Right renal cortex interstitium (tissue), 3 donors: Measurements from ENCODE around the gene RALGPS1. TPM values are rescaled to one million over a fixed set of nuclear protein-coding genes. Genes with fewer than 3 reads are reported as not detected.

Experiments
- DNase-seq, 3 donors: peaks; one replicate each; pipeline ENCODE4 v3.0.0-alpha.2; 2013; ENCODE audit warnings: low read depth in 3 of 3, low spot score in 2 of 3
- polyA plus RNA-seq, 3 donors: library from polyadenylated mRNA; unstranded; fragments of 120-200 nt; gene quantifications; one replicate each; pipeline ENCODE4 v1.2.1, GENCODE V29; 2013; ENCODE audit not compliant: insufficient read length in 3 of 3

RALGPS1 gene, protein sequence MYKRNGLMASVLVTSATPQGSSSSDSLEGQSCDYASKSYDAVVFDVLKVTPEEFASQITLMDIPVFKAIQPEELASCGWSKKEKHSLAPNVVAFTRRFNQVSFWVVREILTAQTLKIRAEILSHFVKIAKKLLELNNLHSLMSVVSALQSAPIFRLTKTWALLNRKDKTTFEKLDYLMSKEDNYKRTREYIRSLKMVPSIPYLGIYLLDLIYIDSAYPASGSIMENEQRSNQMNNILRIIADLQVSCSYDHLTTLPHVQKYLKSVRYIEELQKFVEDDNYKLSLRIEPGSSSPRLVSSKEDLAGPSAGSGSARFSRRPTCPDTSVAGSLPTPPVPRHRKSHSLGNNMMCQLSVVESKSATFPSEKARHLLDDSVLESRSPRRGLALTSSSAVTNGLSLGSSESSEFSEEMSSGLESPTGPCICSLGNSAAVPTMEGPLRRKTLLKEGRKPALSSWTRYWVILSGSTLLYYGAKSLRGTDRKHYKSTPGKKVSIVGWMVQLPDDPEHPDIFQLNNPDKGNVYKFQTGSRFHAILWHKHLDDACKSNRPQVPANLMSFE
- 10 to 100 TPM; 20.2 to 21.0 (median 20.6) TPM for polyA plus RNA-seq

DNA sequence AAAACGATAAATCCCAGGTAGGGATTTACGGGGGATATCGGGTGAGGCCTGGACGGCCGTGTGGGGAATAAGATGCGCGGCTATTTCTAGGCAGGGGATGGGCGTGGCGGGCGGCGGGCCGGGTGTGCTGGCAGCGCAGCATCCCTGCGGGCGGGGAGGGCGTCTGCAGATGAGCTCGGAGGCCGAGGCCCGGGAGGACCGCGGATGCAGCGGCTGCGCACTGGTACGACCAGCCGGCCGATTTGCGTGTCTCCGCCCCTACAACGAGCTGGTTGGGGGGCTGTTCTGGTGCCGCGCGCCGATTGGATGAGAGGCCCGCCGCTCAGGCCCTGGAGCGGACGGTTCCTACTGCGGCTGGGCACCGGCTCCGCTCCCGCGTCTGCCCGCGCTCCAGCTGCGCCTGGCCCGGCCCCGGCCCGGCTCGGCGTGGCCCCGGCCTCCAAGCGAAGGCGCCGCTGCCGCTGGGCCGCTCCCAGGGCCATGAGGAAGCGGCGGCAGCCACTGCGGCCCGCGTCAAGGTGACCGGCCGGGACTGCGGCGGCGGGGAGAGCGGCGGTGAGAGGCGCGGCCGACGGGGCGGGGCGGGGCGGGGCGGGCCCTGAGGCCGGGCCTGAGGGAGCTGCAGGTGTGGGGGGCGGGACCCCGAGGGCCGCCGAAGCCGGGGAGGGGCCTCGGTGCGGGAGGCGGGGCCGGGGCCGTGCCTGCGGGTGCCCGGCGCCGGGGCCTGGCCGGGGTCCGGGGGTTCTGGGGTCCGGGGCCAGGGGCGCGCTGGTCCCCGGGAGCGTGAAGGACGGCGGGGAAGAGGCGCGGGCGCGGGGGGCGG lies at the start of gene RALGPS1:
TSS of gene RALGPS1 (plus strand) at position 325 of the 823 bp plus-strand sequence. CDS start 47,508 bp downstream, outside the sequence.
- DNase-seq, result peak; percentile 54 to 85 (median 60)

DNA sequence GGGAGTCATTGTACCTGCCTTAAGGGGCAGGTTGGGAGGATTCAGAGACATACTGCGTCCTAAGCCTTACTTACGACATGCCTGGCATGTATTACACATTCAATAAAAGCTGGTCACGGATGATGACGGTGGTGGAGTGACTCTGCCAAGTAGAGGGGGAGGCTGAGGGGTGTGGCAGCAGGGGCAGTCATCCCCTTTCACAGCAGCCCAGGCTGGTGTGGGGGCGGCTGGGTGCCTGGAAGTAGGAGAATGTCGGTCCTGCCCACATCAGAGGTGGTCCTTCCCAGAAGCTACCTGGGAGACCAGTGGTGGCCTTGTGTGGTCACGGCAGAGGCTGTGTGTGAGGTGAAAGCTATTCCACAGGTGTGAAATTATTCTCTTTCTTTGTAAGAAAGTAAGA lies 45.2 kb upstream of the RALGPS1 start:
- no peak for DNase-seq

DNA sequence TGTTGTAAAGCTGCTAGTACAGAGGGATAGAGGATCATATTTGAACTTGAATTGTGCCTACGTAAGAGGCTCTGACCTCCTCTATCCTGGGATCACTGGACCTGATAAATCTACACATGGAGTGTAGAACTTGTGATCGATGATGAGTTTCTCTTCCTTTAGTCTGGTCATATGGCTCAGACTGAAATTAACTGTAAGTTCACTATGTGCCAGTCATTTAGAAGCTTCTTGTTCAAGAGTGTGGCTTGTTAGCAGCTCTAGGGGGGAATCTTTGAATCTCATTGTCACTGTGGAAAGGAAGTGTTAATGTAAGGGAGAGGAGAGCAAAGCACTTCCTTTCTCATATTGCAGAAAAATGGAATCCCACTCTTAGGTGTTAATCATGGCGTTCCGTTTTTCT lies 42.1 kb upstream of the RALGPS1 start:
- DNase-seq, result no peak

DNA sequence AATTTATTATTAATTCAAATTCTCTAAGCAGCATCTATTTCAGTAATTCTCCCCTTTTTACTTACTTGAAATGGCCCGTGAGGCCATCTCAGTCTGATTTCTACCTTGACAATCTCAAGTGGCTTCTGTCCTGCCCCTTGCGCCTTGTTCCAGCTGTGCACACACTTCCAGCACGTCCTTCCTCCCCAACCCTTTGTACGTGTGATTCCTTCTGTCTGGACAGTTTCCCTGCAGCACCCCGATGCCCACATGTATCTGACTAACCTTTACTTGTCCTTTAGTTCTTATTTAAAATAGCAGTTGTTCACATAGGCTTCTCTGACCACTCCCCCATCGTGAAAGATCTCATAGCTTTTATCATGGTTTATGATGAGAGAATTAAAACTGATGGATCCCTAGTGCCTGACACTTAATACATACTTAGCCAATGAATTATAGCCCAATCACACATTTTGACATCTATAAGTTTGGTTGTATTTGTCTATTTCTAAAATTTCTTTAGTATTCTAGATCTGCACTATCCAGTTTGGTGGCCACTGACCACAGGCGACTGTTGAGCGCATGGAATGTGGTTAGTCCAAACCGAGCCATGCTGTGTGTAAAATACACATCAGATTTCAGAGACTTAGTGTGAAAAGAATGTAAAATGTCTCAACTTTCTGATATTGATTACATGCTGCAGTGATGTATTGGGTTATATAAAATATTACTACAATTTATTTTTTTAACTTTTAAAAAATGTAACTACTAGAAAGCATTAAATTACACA lies 39.9 kb upstream of the RALGPS1 start:
- DNase-seq, result no peak

DNA sequence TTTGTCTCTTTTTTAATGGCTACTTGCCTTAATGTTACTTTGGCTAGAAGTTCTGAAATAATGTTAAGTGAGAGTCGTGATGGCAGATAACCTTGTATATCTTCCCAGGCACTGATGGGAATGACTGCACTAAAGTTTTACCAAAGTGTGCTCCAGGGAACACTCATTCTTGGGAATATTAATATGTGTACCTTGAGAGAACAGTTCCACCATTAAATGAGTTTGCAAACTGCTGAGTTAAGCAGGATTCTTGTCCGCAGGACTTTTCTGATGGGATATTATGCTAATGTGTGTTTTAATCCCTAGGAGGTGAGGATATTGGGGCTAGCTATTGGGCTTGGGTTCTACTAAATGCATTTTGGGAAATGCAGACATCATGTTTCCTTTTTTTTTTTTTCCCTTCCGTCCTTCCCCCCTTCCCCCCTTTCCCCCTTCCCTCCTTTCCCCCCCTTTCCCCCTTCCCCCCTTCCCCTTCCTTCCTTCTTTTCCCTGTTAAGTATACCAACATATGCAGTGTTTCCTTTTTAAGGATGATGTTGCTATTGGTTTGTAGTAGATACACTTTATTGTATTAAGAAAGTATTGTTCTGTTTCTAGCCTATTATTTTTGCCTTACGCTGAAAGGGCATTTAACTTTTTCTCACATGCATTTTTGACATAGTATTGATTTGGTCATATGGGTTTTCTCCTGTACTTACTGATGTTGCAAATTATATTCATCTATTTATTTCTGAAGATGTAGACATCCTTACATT lies 38.6 kb upstream of the RALGPS1 start:
- no peak for DNase-seq

DNA sequence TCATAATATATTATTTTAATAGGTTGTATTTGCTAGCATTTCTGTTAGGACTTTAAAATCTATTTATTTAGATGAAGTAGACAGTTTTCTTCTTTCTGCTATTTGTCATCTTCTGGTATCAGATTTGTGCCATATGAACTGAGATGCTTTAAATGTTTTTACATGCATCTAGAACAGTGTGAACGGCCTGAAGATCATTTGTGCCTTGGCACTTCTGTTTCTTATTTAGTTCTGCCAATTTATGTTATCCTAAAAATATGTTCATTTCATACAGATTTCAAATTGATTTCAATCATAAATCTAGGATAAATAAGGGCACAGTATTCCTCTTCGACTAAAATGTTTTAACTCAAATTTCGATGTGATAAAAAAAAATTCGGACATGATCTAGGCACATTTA lies 38.1 kb upstream of the RALGPS1 start:
- no peak for DNase-seq

DNA sequence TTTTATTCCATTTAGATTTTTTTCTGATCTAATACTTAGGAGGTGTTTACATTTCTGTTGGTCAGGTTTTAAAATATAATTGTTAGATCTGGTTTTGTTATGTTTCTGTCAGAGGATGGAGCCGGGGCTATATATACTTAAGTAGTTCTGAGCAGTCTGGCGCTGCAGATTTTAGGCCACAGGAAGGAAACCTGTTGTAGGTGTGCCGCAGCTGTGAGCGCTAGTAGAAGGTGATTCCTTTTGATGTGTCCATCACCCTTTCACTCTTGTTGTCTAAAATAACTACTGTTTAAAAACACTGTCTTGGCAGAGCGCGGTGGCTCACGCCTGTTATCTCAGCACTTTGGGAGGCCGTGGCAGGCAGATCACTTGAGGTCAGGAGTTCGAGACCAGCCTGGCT lies 37.2 kb upstream of the RALGPS1 start:
- DNase-seq, result no peak

DNA sequence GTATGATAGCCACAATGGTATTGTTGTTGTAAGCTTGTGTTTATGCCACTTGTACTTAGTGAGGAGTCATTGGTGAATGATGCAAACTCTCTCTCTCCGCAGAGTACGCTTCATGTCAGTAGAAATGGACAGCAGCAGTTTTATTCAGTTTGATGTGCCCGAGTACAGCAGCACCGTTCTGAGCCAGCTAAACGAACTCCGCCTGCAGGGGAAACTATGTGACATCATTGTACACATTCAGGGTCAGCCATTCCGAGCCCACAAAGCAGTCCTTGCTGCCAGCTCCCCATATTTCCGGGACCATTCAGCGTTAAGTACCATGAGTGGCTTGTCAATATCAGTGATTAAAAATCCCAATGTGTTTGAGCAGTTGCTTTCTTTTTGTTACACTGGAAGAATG lies 35.3 kb upstream of the RALGPS1 start:
- DNase-seq, result no peak

DNA sequence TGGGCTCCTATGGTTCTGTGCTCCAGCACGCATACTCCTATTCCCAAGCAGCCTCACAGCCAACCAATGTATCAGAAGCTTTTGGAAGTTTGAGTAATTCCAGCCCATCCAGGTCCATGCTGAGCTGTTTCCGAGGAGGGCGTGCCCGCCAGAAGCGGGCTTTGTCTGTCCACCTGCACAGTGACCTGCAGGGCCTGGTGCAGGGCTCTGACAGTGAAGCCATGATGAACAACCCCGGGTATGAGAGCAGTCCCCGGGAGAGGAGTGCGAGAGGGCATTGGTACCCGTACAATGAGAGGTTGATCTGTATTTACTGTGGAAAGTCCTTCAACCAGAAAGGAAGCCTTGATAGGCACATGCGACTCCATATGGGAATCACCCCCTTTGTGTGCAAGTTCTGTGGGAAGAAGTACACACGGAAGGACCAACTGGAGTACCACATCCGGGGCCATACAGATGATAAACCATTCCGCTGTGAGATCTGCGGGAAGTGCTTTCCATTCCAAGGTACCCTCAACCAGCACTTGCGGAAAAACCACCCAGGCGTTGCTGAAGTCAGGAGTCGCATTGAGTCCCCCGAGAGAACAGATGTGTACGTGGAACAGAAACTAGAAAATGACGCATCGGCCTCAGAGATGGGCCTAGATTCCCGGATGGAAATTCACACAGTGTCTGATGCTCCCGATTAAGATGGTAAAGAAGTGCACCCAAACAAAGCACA lies 34.2 kb upstream of the RALGPS1 start:
- DNase-seq, result no peak

DNA sequence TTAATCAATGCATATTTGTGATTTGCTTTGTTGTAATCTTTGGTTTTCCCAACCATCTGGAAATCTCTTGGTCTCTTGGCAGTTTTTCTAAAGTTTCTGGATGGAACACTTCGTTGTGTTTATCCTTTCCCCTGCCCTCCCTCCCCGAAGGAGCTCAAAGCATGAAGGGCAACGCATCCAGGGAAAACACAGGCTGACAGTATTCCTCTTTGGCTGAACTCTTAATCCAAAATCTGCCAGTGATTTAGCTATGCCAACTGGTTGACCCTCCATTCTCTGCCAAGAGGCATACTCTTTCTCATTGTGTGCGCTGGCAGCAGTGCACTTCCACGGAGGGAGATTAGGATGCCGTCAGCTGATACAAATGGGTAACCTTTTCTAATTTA lies 33.6 kb upstream of the RALGPS1 start:
- DNase-seq, result no peak

DNA sequence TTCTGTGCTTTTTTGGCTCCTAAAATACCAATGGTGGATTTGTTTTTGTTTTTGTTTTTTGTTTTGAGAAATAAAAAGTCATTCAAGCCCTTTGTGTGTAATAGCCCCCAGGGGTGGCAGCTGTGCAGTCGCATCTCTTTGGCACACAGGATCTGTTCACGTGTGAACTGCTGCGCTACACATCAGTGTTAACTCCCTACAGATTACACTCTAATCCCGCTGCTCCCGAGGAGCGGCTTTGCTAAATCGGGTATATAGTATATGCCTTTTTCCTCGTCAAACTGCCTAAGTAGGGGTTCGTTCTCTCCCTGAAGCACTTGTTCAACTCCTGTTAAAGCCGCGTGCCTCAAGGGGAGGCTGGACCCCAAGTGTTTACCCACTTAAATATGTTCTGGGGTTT lies 31.8 kb upstream of the RALGPS1 start:
- DNase-seq, result no peak

DNA sequence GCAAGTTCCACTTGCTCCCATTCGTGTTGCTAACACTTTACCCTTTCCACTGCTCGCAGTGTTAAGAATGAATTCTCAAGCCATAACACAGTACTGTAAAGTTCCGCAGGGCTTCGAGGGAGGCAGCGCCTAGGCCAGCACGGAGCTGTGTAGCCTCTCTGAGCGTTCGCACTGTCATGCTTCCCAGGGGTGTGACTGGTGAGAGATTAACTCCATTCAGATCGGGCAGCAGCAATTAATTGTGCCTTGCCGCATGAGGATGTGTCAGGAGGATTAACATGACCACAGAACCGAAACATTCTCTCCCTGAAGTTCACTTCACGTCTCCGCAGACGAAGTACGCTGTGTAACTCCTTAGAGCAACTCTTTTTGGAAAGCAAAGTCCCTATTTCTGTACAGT lies 30.9 kb upstream of the RALGPS1 start:
- DNase-seq, result no peak

DNA sequence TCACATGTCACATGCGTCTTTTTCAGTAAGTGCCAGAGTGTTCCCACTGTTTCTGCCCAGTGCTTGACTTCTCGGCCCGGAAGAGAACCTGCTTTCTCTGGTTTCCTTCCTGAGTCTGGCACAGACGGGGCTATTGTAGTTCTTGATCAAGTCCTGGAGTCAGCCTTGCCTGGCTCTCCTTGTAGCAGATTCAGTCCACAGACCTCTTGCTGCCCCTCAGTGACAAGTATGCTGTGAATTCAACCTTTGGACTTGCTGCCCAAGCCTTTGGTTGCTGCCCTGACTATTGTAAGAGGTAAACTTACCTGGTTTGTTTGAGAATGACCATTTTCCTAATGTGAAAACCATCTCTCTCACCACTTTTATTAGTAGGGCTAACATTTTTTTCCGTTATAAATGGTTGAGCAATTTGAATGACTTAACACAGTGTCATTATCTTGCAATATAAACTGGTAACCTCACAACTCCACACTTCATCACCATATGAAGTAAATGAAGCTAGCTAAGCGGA lies 29.4 kb upstream of the RALGPS1 start:
- DNase-seq, result no peak

DNA sequence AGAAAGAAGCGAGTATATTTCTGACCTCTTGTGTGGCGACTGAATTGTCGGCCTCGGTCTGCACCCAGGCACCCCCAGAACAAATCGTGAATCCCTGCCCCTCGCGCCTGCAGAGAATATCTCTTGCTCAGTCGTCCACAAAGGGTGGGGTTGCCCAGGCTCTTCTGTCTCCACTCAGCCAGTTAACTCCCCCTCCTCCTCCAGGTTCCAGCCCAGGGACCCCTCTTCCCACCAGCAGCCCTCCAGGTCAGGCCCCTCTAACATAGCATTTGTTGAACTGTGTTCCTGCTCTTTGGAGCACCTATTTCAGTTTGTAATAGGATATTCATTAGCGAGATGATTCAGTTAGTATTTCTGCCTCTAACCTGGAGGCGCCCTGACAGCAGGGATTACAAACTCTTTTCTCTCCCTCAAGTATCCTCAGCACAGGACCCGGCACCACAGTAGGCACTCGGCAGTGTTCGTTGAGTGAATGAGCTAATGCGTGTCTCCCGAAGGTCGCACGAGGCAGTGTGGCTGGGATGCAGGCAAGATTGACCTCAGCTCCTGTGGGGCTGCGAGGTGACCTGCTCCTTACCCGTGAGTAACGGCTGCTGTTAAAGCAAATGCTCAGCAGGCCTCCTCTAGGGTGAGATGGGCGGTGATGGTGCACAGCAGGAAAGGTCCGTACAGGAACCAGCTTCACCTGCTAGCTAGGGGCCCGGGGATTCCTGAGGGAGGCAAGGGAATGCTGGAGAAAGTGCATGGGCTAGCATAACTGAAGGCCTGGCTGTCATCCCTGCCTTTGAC lies 28.4 kb upstream of the RALGPS1 start:
- DNase-seq, result no peak

DNA sequence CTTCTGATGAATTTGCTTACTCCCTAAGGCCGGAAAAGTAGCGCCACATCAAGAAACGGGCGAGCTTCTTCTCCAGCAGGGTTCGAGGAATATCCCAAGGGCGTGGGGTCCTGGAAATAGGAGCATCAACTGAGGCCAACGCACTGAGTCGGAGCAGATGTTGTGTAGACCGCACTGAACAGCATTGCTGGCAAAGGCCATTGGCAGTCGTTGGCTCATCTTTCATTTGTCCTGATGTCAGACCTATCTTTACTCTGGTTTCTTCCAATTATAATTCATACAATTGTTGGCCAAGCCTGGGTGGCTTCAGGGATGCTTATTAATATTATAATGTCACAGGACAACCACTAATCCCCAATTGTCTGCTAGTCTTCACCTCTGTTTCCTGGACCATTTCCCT lies 27.7 kb upstream of the RALGPS1 start:
- DNase-seq, result no peak

DNA sequence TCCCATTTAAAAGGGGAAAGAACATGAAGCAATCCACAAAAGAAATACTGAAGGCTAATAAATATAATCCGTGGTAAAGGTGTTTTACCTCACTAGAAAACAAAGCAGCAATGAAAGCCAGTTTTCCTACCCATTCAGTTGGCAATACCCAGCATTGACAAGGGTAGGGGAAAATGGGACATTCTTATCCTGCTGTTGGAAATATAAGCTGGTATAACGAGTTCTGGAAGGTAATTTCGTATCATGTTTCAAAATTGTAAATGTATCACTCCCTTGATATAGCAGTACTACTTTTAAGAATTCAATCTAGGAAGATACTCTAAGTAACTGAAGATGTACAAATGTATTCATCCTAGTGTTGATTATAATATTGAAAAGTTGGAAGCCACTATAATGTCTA lies 22.9 kb upstream of the RALGPS1 start:
- DNase-seq, result no peak

DNA sequence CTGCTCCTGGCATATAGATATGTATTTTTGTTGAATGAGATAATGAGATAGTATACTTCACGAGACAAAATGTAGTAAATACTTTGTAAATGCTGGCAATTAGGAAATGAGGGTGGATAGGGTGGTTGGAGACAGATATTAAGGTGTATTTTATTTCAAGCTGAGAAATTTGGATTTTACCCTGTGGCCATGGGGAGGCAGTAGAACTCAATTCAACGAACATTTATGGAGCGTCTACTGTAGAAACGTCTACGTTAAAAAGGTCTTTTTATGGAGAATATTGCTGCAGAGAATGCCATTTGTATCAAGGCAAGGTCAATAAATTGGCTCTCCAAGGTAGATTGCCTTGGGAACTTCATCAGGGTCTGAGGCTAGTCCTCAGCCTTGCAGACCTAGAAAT lies 21.5 kb upstream of the RALGPS1 start:
- DNase-seq, result no peak

DNA sequence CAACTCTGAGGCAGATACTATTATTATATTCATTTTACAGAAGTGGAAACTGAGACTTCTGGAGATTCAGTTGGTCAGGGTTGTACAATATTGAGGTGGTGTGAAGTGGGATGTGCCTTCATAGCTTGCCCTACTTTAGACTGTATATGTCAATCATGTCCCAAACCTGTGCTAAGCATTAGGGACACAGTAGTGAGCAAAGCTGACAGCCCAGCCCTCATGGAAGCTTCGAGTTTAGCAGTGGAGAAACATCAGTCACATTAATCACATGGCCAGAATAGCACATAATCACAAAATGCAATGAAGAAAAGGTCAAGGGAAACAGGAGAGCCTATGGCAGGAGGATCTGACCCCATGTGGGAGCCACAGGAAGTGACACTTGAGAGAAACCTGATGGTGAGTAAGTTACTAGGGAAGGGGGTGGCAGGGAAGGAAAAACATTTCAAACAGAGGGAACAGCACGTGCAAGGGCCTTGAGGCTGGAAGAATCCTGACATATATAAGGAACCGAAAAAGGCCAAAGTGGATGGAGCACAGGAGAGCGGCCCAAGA lies 20.5 kb upstream of the RALGPS1 start:
- DNase-seq, result no peak
